HG03280 (cell line): ENCODE data around the gene PCDHGB5.
"Not testable (repeated sequence)": the region's sequence is repeated elsewhere in the genome, so short reads cannot be mapped to it uniquely, and the experiment has no call there.

Experiments
- ATAC-seq: cut with Tn5 transposase; IDR thresholded peaks from one replicate; pipeline ENCODE4 v1.9.1; 2021; ENCODE audit warnings: mild to moderate bottlenecking, moderate library complexity; ENCODE audit not compliant: unreplicated experiment

PCDHGB5 gene

GRCh38 chr5:141397756-141398551 is at the start of gene PCDHGB5:
TSS of gene PCDHGB5 (plus strand) at chr5:141397947. CDS start at chr5:141398128, 181 bp downstream.
- ATAC-seq, result not testable (repeated sequence)

GRCh38 chr5:141349917-141350619 is 47.7 kb upstream of the PCDHGB5 start, which contains the start of gene PCDHGB1:
TSS of gene PCDHGB1 (plus strand) at chr5:141350099. CDS start at chr5:141350261, 162 bp downstream.
- ATAC-seq, result peak; percentile 51

GRCh38 chr5:141351591-141351990 is 46.2 kb upstream of the PCDHGB5 start:
- no peak for ATAC-seq

GRCh38 chr5:141354900-141355469 is 42.8 kb upstream of the PCDHGB5 start, which contains the start of gene PCDHGA4:
TSS of gene PCDHGA4 (plus strand) at chr5:141355021. CDS start at chr5:141355108, 87 bp downstream.
- no peak for ATAC-seq

- no peak for ATAC-seq
These were observed 42.1 kb upstream of the PCDHGB5 start for GRCh38 chr5:141355641-141356040.

GRCh38 chr5:141356133-141356532 is 41.6 kb upstream of the PCDHGB5 start:
- ATAC-seq, result no peak

GRCh38 chr5:141356950-141357349 is 40.8 kb upstream of the PCDHGB5 start:
- no peak for ATAC-seq

- peak; percentile 69 for ATAC-seq
These were observed 37.8 kb upstream of the PCDHGB5 start, which contains the start of gene PCDHGB2 for GRCh38 chr5:141359790-141360426. TSS of gene PCDHGB2 (plus strand) at chr5:141359994. CDS start at chr5:141360136, 142 bp downstream.

- no peak for ATAC-seq
These were observed 37.1 kb upstream of the PCDHGB5 start for GRCh38 chr5:141360685-141361084.

GRCh38 chr5:141362719-141363118 is 35.0 kb upstream of the PCDHGB5 start:
- ATAC-seq, result no peak

- ATAC-seq, result no peak
These were observed 33.6 kb upstream of the PCDHGB5 start, which contains the start of gene PCDHGA5 for GRCh38 chr5:141363952-141364660. TSS of gene PCDHGA5 (plus strand) at chr5:141364162. CDS start at chr5:141364331, 169 bp downstream.

GRCh38 chr5:141366016-141366896 is 31.5 kb upstream of the PCDHGB5 start:
- ATAC-seq, result no peak

- no peak for ATAC-seq
These were observed 27.5 kb upstream of the PCDHGB5 start, which contains the start of gene PCDHGB3 for GRCh38 chr5:141369994-141370848. TSS of gene PCDHGB3 (plus strand) at chr5:141370242. CDS start at chr5:141370395, 153 bp downstream.

GRCh38 chr5:141371572-141372475 is 25.9 kb upstream of the PCDHGB5 start:
- no peak for ATAC-seq

- ATAC-seq, result no peak
These were observed 24.0 kb upstream of the PCDHGB5 start, which contains the start of gene PCDHGA6 for GRCh38 chr5:141373673-141374317. TSS of gene PCDHGA6 (plus strand) at chr5:141373891. CDS start at chr5:141374084, 193 bp downstream.

GRCh38 chr5:141374627-141375026 is 23.1 kb upstream of the PCDHGB5 start:
- no peak for ATAC-seq
